AG20443 (cell line): ENCODE results near the gene BBS9.
A peak's percentile ranks its signal among the peaks of the same experiment; 100 is the strongest.

Experiments used
- DNase-seq: peaks from one replicate; pipeline ENCODE4 v3.0.0; 2012; ENCODE audit warnings: low spot score, mixed read lengths

The BBS9 gene

GRCh38 chr7:33610918-33611317, 481.6 kb downstream of the BBS9 start:
- no peak for DNase-seq

GRCh38 chr7:33612442-33612841, 483.1 kb downstream of the BBS9 start:
- no peak for DNase-seq

- DNase-seq = no peak
These were observed 485.2 kb downstream of the BBS9 start for GRCh38 chr7:33614357-33615117.

GRCh38 chr7:33616752-33617151, 487.4 kb downstream of the BBS9 start:
- DNase-seq = no peak

DNA sequence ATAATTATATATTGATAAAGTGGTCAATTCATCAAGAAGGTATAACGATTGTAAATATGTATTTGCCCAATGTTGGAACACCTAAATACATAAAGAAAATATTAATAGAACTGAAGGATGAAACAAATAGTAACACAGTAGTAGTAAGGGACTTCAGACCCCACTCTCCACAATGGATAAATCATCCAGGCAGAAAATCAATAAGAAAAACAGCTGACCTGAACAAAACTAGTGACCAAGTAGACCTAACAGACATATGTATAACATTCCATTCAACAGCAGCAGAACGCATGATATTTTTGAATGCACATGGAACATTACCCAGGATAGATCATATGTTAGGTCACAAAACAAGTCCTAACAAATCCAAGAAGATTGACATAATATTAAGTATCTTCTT, 489.9 kb downstream of the BBS9 start:
- no peak for DNase-seq

DNA sequence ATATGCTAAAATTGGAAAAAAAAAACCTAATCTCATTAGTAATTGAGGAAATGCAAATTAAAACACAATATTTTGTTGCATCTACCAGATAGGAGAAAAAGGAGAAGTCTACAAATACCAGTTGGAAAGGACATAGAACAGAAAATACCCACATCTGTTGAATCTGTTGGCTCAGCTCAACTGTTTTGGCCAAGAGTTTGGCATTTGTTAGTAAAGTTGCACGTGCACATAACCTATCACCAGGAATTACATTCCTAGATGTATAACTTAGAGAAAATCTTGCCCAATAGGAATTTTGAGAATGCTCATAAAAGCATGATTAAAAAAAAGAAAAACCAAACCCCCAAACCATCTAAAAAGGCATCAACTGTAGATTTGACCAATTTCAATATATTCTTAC, 493.9 kb downstream of the BBS9 start:
- no peak for DNase-seq

- DNase-seq = no peak
These were observed 494.9 kb downstream of the BBS9 start for GRCh38 chr7:33624215-33624614.

- no peak for DNase-seq
These were observed 497.5 kb downstream of the BBS9 start for GRCh38 chr7:33626869-33627268.

- DNase-seq = no peak
These were observed 498.4 kb downstream of the BBS9 start for GRCh38 chr7:33627741-33628140.

DNA sequence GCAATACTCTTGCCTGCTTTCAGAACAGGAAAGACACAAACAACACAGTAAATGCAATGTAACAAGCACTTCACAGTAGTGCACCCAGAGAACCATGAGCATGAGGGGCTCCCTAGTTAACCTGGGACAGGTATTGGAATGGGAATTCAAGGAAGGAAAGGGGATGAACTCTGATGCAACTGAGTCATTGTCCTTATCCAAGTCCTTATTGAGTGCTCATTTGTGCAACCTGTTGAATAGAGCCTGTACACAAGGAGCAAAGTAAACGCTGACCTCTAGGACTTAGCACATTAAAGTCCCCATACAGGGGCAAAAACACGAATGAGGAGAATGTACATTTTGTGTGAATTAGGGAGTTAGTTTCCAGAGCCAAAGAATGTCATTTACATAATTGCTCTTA, 499.5 kb downstream of the BBS9 start:
- DNase-seq = no peak

DNA sequence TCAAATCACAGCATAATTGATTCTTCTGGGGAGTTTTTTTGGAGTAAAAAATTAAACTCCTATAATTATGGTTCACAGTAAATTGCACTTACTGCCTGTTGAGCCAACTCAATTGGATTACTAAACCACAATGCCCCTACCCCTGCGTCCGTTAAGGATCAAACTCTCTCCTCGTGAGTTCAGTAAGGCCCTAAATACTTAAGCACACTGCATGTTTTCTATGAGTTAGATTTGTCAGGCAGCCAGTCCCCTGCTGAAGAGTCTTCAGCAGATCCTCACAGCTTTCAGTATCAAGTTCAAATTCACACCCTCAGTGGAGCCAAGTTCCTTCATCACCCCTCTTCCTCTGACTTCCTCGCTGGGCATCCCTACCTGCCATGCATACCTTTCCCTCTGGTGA, 501.0 kb downstream of the BBS9 start:
- no peak for DNase-seq

DNA sequence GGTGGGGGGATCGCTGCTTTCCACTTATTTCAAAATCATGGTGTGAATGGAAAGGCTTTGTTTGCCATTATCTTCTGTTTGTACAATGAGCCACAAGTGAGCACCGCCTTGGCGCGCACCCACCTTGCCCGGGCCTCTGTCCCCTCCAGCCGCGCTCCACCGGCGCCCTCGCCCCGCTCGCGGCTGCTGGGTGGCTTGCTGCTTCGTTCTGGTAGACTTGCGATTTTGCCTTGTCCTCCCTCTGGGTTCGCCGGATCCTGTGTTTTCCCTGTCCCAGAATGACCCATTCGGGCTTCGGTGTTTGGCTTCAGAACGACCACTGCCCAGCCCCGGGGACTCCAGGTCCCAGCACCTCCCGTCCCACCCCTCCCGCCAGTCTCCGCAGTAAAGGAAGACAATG, 503.0 kb downstream of the BBS9 start:
- DNase-seq = no peak

GRCh38 chr7:33632840-33633525, 503.6 kb downstream of the BBS9 start:
- no peak for DNase-seq

- no peak for DNase-seq
These were observed 505.2 kb downstream of the BBS9 start for GRCh38 chr7:33634606-33635005.

DNA sequence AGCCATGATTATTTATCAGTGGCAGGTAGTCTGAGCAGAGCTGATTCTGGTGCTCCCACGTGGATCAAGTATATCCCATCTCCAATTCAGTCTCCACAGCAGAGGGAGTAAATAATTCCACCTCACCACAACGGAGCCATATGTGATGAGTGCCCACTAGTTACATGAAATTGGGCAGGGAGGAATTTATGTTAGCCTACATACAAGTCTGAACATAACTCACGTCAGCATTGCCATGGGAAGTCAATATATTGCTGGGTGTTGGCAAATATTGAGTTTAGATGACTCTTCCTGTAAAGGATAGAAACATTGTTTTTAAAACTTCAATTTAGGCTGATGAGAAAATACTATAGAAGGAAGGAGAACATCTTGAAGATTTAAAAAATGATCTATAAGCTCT, 507.0 kb downstream of the BBS9 start:
- no peak for DNase-seq

- DNase-seq = peak; percentile 63
These were observed 510.3 kb downstream of the BBS9 start for GRCh38 chr7:33639552-33640197.

DNA sequence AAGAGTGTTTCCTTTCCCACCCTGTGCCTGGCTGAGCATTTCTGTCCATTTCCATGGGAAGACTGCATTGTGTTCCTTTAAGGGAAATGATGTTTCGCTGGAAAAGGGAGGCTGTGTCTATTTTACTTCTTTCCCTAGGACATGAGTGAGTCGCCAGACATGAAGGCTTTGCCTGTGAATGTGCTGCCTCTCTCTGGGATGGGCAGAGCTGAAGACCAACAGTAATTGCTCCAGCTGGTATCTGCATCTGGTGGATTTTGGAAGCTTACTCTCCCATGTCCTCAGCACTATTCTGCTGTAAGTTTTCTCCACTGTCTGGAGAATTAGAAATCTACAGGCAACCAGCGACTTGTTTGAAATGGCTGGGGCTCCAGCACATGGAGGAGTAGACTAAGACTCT, 511.4 kb downstream of the BBS9 start:
- peak; percentile 39 for DNase-seq

DNA sequence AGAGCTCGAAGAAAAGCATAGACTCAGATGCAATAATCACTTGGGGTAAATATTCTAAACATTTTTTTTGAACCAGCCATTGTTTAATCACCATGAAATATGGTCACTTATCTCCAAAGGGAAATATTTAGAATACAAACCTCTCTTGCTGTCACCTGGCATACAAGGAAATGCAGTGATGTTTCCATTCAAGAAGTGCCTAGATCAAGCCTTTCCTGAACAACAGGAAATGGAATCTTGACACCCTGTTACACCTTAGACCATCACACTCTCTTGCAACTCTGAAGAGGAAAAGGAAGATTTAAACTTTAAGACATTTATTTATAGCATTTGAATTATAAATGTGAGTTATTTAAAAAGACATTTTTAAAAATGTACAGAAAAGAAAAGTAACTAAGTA, 512.9 kb downstream of the BBS9 start:
- DNase-seq = no peak

GRCh38 chr7:33643530-33643929, 514.2 kb downstream of the BBS9 start:
- DNase-seq = no peak

- no peak for DNase-seq
These were observed 515.1 kb downstream of the BBS9 start for GRCh38 chr7:33644489-33644888.

- peak; percentile 20 for DNase-seq
These were observed 515.7 kb downstream of the BBS9 start for GRCh38 chr7:33645104-33645503.

GRCh38 chr7:33646166-33646565, 516.8 kb downstream of the BBS9 start:
- no peak for DNase-seq

DNA sequence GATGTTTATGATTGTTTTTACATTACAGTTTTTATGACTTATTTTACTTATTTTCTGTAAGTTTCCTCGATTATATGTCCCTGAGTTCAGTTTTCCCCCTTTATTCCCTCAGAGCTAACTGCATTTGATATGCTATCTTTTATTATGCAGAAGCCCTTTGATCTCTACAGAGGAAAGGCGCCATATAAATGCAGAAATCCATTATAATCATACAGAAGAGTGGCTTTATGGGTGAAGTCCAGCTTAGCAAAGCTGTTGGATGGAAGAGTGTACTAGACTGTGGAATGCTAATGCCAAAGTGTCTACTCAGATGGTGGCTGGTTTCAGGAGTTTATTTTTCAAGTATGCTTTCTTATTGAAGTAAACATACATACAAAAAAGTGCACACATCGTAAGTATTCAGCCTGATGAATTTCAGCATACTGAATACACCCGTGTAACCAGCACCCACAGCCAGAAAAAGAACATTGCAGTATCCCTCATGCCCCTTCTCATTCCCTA, 517.6 kb downstream of the BBS9 start:
- DNase-seq = no peak
